Measurements from ENCODE around the gene LDLRAD4.
A peak's percentile ranks its signal among the peaks of the same experiment; 100 is the strongest.

The LDLRAD4 gene

DNA sequence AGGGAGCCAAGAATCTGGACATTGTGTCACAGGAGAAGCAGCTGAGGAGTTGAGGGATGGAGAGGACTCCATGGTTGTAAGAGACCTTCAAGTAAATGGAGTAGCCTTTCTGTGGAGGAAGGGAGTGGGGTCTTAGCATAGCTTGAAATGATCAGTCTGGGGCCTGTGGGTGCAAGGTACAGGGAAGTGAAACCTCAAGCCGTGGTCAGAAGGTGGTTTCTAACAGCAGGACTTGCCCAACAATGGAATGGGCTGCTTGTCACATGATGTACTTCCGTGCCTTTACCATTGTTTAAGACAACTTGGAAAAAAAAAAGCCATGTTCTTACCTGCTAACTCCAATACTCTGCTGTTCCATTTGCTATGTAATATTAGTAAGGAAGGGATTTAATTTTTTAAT lies 140.7 kb downstream of the LDLRAD4 start:
- Mint-ChIP-seq H3K4me3 (no peak overlapping the region), H3K36me3 (peaks cover 2% of the 10 kb centered on the region), H3K27ac (no peak overlapping the region), H3K4me1 (peaks cover 11% of the 10 kb centered on the region), H3K9me3 (no peaks in the 10 kb centered on the region), H3K27me3 (no peaks in the 10 kb centered on the region)

GRCh38 chr18:13361431-13361830 lies 142.9 kb downstream of the LDLRAD4 start:
- Mint-ChIP-seq H3K36me3 (peaks cover 2% of the 10 kb centered on the region), H3K9me3 (no peaks in the 10 kb centered on the region), H3K4me1 (no peaks in the 10 kb centered on the region), H3K27me3 (no peaks in the 10 kb centered on the region), H3K27ac (no peak overlapping the region), H3K4me3 (no peak overlapping the region)

DNA sequence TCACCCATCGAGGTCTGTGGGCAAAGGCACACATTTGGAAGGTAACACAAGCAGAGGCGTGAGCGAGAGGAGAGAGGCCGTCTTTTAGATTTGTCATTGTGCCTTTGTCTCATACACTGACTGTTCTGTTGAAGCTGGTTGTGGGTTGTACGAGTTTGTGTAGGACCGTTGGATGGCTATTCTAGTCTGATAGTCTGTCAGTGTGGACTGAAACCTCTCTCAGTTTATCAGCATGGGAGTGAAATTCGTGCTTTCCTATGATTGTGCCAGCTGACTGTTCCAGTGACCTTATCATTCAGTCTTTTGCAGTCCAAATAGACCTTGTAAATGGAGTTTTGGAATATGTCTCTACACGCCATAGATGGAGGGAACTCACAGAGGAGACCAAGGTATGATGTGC lies 143.5 kb downstream of the LDLRAD4 start:
- H3K27ac Mint-ChIP-seq: no peak overlapping the region
- H3K36me3 Mint-ChIP-seq: peaks cover 2% of the 10 kb centered on the region
- no peaks in the 10 kb centered on the region for H3K4me1 Mint-ChIP-seq

DNA sequence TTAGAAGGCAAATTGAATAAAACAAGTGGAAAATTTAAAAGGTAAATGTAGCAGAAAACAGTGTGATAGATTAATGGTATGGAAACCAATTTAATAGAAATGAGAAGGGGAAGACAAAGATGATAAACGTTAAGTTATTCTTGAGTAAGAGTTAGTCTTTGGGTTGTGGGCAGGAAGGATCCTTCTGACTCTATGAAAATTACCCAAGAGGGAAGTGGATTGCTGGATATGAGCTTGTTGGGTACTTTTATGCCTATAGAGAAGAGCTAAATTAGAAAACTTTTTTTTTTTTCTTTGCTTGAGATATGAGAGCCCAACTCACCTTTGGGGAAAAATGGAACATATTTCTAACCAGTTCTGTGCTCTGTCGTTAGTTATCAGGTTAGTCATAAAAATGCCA lies 144.0 kb downstream of the LDLRAD4 start:
- H3K36me3 Mint-ChIP-seq: no peaks in the 10 kb centered on the region
- no peak overlapping the region for H3K27ac Mint-ChIP-seq
- H3K27me3 Mint-ChIP-seq: no peaks in the 10 kb centered on the region
- H3K4me3 Mint-ChIP-seq: no peak overlapping the region
- no peaks in the 10 kb centered on the region for H3K9me3 Mint-ChIP-seq
- no peaks in the 10 kb centered on the region for H3K4me1 Mint-ChIP-seq

More for the DNA sequence above, 143.5 kb downstream of the LDLRAD4 start:
- Mint-ChIP-seq H3K4me3 (no peak overlapping the region), H3K9me3 (no peaks in the 10 kb centered on the region), H3K27me3 (no peaks in the 10 kb centered on the region)

DNA sequence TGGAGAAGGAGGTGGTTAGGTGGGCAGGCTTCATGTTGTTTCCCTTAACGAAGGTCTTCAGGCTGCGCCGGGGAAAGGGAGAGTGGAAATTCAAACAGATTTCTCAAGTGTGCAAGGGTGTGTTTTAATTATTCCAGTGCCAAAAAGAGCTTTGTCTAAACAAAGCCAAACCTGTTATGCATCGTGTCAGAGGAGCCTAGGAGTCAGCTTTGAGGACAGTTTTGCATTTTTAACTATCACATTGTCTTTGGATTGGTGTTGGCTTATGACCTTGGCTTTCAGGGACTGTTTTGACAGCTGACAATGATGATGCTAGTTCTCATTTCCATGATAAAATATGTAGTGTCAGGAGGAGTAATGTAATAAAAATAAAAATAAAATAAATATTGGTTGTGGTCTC lies 144.8 kb downstream of the LDLRAD4 start:
- H3K36me3 Mint-ChIP-seq: no peaks in the 10 kb centered on the region
- peaks cover 4% of the 10 kb centered on the region for H3K4me1 Mint-ChIP-seq
- H3K27ac Mint-ChIP-seq: no peak overlapping the region
- H3K4me3 Mint-ChIP-seq: no peak overlapping the region
- no peaks in the 10 kb centered on the region for H3K27me3 Mint-ChIP-seq
- H3K9me3 Mint-ChIP-seq: no peaks in the 10 kb centered on the region

- no peak overlapping the region for H3K27ac Mint-ChIP-seq
- H3K9me3 Mint-ChIP-seq: no peaks in the 10 kb centered on the region
- no peak overlapping the region for H3K4me3 Mint-ChIP-seq
- peaks cover 16% of the 10 kb centered on the region for H3K4me1 Mint-ChIP-seq
- H3K27me3 Mint-ChIP-seq: no peaks in the 10 kb centered on the region
- H3K36me3 Mint-ChIP-seq: no peaks in the 10 kb centered on the region
Measured at GRCh38 chr18:13364721-13365205, 146.2 kb downstream of the LDLRAD4 start.

DNA sequence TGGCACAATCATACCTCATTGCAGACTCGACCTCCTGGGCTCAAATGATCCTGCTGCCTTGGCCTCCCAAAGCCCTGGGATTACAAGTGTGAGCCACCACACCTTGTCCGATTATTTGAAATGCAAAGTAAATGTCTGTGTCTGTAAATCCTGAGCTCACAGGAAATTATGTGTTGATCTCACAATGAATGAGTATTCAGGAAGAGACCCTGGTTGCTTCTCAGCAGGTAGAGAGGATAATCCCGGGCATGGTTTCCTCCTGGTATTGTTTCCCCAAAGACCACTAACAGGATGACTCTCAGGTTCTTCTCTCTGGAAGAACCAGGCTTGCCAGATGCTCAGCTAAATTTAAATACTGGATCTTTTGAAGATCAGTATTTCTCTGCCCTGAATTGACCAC lies 147.6 kb downstream of the LDLRAD4 start:
- H3K36me3 Mint-ChIP-seq: no peaks in the 10 kb centered on the region
- no peak overlapping the region for H3K4me3 Mint-ChIP-seq
- H3K4me1 Mint-ChIP-seq: peaks cover 24% of the 10 kb centered on the region
- H3K27me3 Mint-ChIP-seq: no peaks in the 10 kb centered on the region
- no peak overlapping the region for H3K27ac Mint-ChIP-seq
- H3K9me3 Mint-ChIP-seq: no peaks in the 10 kb centered on the region

DNA sequence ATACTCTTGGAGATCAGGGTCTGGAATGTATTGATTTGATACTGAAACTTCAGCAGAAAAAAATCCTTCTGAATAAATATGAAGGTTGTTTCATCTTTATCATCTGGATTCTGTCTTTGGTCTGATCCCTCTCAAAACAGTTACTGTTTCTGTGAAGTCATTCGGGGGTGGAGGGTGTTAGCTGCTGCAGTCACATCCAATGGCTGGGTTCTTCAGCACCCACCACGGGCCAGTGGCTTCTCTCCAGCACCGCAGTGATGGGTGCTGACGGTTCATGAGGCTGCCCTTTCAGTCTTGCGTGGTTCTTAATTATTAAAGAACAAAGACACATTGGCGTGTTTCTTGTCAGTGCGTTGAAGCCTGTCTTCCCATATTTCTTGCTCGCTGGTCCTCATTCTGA lies 148.0 kb downstream of the LDLRAD4 start:
- no peak overlapping the region for H3K4me3 Mint-ChIP-seq
- H3K36me3 Mint-ChIP-seq: no peaks in the 10 kb centered on the region
- H3K27ac Mint-ChIP-seq: no peak overlapping the region
- H3K4me1 Mint-ChIP-seq: peaks cover 27% of the 10 kb centered on the region
- H3K27me3 Mint-ChIP-seq: no peaks in the 10 kb centered on the region
- H3K9me3 Mint-ChIP-seq: no peaks in the 10 kb centered on the region

- peaks cover 34% of the 10 kb centered on the region for H3K4me1 Mint-ChIP-seq
- no peaks in the 10 kb centered on the region for H3K36me3 Mint-ChIP-seq
- no peak overlapping the region for H3K4me3 Mint-ChIP-seq
- no peaks in the 10 kb centered on the region for H3K9me3 Mint-ChIP-seq
- H3K27me3 Mint-ChIP-seq: no peaks in the 10 kb centered on the region
- no peak overlapping the region for H3K27ac Mint-ChIP-seq
Measured at GRCh38 chr18:13366962-13367892, 148.7 kb downstream of the LDLRAD4 start.

GRCh38 chr18:13368080-13368813 lies 149.7 kb downstream of the LDLRAD4 start:
- no peak overlapping the region for H3K4me3 Mint-ChIP-seq
- H3K4me1 Mint-ChIP-seq: peaks cover 44% of the 10 kb centered on the region
- H3K9me3 Mint-ChIP-seq: no peaks in the 10 kb centered on the region
- H3K27ac Mint-ChIP-seq: no peak overlapping the region
- no peaks in the 10 kb centered on the region for H3K36me3 Mint-ChIP-seq
- no peaks in the 10 kb centered on the region for H3K27me3 Mint-ChIP-seq

DNA sequence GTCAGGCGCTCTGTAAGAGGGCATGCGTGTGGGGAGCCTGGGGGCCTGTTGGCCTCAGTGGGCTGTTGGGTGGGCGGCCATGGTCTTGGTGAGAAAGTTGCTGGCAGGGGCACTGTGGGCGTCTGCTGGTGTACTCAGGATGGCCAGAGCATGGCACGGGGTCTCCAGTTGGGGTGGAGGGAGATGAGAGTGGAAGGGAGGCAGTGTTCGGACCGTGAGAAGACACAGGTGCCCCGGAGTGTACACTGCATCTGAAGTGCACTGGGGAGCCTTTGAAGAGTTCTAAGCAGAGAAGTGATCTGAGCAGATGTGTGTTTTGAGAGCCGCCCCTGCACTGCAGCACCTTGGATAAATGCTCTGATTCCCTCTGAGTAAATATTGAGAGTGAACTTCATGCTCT lies 150.8 kb downstream of the LDLRAD4 start:
- Mint-ChIP-seq H3K4me1 (peaks cover 52% of the 10 kb centered on the region), H3K27me3 (no peaks in the 10 kb centered on the region), H3K4me3 (no peak overlapping the region), H3K36me3 (no peaks in the 10 kb centered on the region), H3K9me3 (no peaks in the 10 kb centered on the region), H3K27ac (no peak overlapping the region)

GRCh38 chr18:13369756-13370510 lies 151.4 kb downstream of the LDLRAD4 start:
- H3K9me3 Mint-ChIP-seq: no peaks in the 10 kb centered on the region
- H3K4me3 Mint-ChIP-seq: no peak overlapping the region
- H3K27ac Mint-ChIP-seq: no peak overlapping the region
- no peaks in the 10 kb centered on the region for H3K27me3 Mint-ChIP-seq
- peaks cover 56% of the 10 kb centered on the region for H3K4me1 Mint-ChIP-seq
- H3K36me3 Mint-ChIP-seq: no peaks in the 10 kb centered on the region

DNA sequence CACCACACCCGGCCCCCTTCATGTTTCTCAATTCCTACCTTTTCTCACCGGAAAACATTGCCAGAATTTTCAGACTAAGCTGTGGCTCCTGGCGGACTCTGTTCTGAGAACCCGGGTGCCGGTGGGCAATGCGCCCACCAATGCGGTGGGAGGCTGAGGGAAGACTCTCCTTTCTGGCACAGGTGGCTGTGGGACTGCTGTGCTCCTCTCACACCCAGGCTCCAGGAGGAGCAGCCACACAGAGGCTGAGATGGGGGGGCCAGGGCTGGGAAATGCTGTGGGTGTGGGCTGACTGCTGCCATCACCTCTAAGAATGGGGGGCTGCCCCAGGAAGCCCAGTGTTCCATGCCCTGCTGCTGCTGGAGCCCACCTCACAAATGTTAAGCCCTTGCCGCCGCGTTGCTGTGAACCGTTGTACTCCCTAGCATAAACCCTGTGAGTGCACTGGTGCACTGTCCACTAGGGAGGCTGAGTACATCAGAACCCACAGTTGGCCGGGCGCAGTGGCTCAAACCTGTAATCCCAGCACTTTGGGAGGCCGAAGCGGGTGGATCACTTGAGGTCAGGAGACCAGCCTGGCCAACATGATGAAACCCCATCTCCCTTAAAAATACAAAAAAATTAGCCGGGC lies 152.6 kb downstream of the LDLRAD4 start:
- peaks cover 68% of the 10 kb centered on the region for H3K4me1 Mint-ChIP-seq
- no peak overlapping the region for H3K4me3 Mint-ChIP-seq
- no peaks in the 10 kb centered on the region for H3K27me3 Mint-ChIP-seq
- H3K36me3 Mint-ChIP-seq: no peaks in the 10 kb centered on the region
- H3K27ac Mint-ChIP-seq: no peak overlapping the region
- H3K9me3 Mint-ChIP-seq: no peaks in the 10 kb centered on the region

- Mint-ChIP-seq H3K27me3 (no peaks in the 10 kb centered on the region), H3K4me1 (peaks cover 74% of the 10 kb centered on the region), H3K27ac (peak overlapping the region; percentile 78), H3K36me3 (no peaks in the 10 kb centered on the region), H3K9me3 (no peaks in the 10 kb centered on the region), H3K4me3 (no peak overlapping the region)
Measured at GRCh38 chr18:13371689-13372418, 153.3 kb downstream of the LDLRAD4 start.
